HG02973 (cell line): ENCODE results near the gene ICE1.
"Not testable (repeated sequence)": the region's sequence is repeated elsewhere in the genome, so short reads cannot be mapped to it uniquely, and the experiment has no call there.

Experiments
- ATAC-seq: cut with Tn5 transposase; IDR thresholded peaks from one replicate; pipeline ENCODE4 v1.9.1; 2021; ENCODE audit warnings: moderate library complexity; ENCODE audit not compliant: unreplicated experiment

Gene ICE1

GRCh38 chr5:5432020-5432707 is 9.7 kb downstream of the ICE1 start:
- no peak for ATAC-seq

DNA sequence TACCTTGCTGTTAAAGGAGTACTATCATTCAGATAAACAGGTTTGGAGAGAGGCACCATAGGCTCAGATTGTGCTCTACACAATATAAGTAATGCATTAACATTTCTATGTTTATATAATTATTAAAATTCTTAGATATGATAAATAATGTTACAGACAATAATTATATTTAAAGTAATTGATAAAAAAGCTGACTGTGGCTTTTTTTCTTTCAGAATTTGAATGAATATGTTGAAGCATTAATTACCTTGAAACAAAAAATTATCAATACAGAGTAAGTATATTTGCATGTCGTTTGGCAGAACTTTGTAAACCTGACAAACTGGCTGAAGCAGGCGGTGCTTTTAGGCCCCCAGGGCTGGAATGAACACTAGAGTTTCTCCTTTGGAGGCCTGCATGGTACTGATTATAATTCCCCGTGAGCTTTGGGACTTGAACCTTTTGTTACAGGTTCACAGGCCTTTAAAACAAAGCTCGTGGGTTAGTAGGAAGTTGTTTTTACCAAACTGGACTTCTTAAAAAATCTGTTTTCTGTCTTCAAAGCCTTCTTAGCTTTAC is 13.8 kb downstream of the ICE1 start:
- ATAC-seq: no peak

GRCh38 chr5:5437227-5438172 is 15.0 kb downstream of the ICE1 start:
- ATAC-seq: no peak

- no peak for ATAC-seq
Measured at GRCh38 chr5:5451863-5452262, 29.4 kb downstream of the ICE1 start.

DNA sequence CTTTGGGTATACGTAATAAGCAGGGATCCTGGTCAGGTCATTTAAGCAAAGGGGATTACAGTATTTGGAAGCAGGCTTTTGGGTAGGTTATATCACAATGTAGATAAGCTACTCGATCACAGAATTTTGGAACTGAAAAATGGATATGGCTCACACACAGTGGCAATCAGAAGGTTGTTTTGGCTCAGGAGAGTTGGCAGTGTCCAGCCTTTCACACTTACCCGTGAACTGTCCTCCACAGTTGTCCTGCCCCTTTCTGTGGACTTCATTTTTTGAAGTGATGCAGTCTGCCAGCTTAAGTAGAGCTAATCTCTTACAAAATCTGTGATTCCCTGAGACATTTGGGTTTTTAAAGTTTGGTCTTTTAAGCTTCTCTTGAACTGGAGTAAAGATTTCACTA is 30.7 kb downstream of the ICE1 start:
- no peak for ATAC-seq

- ATAC-seq: no peak
Measured at GRCh38 chr5:5454391-5454790, 31.9 kb downstream of the ICE1 start.

DNA sequence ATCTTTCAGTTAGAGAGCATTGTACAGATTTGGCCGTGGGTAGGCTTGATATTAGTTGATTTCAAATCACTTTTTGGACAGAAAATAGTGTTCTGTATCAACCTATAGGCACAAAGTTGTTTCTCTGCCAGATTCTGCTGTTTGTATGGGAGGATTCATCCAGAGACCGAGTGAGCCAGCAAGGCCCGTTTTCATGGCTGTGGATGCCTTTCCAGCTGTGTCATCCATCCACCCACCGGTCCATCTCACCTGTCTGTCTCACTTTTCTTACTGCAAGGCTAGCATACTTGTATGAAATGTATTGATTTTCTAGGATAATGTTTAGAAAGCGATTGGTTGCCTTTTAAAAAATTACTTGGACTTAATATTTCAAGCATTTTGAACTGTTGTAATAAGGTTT is 34.4 kb downstream of the ICE1 start:
- ATAC-seq: no peak

DNA sequence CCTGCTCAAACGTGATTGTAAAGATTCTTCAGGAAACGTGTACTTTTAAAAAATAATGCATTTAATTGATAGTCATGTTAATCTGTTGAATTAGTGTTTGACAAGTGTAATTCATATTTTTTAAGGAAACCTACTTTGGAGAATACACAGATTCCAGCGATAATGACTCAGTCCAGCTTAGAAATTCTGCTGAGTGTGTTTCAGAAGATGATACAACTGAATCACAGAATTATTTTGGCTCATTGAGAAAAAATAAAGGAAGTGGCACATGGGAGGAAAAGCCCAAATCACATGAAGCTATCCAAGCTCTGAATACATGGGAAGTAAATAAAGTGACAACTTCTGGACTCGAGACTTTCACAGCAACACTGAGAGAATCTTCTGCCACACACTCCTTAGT is 37.8 kb downstream of the ICE1 start:
- no peak for ATAC-seq

DNA sequence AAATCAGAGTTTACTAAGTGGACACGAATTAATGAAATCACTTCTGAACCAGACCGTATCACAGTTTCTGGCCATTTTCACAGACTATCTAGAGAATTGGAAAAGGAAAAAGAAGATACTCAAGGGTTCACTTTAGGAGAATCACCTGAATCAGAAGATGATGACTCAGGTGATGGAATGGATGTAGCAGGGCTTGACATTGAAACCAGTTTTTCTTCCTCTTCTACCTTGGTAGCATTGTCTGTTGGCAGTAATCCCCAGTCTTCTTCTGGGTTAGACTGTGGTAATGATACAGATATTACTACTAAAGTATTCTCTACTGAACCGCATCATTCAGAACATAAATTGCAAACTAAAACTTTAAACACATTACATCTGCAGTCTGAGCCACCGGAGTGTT is 38.5 kb downstream of the ICE1 start:
- ATAC-seq: no peak

DNA sequence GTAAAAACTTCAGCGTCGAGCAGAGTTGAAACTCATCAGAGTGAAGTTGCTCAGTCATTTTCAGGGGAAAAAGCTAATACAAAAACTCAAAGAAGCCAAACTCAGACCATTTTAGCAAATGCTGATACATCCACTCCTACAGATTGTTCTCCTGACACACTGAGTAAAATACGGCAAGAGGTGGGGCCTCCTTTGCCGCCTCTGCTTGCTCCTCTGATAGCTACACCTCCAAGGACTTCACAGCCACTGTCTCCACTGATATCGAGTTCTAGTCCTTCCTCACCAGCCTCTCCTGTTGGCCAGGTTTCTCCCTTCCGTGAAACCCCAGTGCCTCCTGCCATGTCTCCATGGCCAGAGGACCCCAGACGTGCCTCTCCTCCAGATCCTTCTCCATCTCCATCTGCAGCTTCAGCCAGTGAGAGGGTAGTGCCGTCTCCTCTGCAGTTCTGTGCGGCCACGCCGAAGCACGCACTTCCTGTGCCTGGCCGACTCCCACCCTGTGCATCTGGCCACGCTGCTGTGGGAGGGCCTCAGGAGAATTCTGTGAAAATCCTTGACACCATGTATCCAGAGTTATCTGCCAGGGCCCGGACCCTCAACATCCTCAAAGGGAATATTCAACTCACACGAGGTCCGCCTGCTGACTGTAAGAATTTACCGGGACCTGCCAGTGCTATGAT is 41.7 kb downstream of the ICE1 start:
- ATAC-seq: no peak

DNA sequence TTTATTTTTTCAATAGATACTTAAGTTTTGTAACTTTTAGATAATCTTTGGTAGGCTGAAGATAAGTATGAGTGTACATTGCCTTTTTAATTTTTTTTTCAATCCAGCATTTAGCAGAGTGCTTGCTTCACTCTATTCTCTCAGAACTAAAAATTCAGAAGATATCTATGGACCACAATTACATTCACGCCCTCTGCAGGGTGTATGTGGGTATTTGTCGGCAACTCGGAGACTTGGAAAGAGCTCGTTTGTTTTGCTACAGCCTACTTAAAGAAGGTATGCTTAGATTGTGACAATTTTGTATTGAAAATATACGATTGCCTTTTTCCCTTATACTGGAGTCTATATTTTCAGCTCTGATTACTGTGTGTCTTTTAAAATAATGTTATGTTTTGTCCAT is 43.8 kb downstream of the ICE1 start:
- no peak for ATAC-seq

DNA sequence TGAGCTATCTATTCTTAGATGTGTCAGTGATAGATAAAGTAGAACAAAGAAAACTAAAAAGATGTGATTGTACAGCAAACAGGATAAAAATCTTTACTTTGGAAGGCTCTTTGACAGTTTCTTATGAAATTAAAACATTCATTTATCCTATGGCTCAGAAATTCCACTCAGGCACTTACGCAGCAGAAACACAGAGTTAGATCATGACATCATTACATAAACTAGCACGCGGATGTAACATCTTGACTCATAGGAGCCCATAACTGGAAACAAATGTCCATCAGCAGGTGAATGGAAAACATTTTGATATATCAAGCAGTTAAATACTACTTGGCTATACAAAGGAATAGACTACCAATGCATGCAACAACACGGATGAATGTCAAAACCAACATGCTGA is 45.3 kb downstream of the ICE1 start:
- ATAC-seq: no peak

GRCh38 chr5:5470933-5471332 is 48.5 kb downstream of the ICE1 start:
- no peak for ATAC-seq

GRCh38 chr5:5473226-5473625 is 50.7 kb downstream of the ICE1 start:
- no peak for ATAC-seq

- ATAC-seq: no peak
Measured at GRCh38 chr5:5474961-5475360, 52.5 kb downstream of the ICE1 start.

DNA sequence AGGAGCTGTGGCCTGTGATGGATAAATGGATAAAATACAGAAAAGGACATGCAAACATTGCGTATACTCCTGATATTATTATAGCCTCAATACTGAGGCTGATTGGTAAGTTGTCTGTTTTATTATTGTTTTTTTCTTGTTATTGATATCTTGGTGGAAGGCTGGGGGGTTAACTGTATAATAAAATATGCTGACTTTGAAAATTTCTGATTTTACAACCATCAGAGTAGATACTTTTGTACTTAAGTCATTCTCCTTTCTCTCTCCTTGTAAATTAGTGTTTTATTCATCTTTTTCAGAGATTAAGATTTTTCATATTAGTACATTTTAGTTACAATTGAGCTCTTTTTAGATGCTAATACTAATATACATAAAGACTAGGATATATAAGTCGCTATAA is 53.5 kb downstream of the ICE1 start:
- no peak for ATAC-seq

DNA sequence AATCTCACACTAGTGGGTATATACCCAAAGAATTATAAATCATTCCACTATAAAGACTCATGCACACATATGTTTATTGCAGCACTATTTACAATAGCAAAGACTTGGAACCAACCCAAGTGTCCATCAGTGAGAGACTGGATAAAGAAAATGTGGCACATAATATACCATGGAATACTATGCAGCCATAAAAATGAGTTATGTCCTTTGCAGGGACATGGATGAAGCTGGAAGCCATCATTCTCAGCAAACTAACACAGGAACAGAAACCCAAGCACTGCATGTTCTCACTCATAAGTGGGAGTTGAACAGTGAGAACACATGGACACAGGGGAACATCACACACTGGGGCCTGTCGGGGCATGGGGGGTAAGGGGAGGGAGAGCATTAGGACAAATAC is 57.1 kb downstream of the ICE1 start:
- not testable (repeated sequence) for ATAC-seq

DNA sequence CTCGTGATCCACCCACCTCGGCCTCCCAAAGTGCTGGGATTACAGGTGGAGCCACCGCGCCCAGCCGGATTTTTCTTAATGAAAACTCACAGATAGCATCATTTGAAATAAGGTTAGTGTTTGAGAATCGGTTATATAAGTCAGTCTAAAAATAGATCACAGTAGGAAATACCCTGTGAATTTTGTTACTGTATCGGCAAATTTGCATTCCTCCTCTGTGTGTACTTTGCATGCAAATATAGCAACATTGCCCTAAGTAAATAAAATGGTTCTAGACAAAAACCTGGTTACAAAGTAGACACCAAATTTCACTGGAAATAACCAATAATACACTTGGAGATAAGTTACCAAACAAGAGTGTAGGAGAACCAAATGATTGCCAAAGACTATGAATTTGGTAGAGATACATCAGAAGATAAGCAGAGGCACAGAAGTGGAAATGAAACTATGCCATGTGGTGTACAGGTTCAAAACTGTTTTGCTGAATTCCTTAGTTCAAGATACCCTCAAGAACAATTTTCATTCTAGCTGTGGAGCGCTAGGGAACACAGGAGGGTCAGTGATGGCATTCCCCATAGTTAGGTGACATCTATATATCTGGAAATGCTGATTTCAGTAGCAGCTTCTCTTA is 58.1 kb downstream of the ICE1 start:
- peak; percentile 65 for ATAC-seq

DNA sequence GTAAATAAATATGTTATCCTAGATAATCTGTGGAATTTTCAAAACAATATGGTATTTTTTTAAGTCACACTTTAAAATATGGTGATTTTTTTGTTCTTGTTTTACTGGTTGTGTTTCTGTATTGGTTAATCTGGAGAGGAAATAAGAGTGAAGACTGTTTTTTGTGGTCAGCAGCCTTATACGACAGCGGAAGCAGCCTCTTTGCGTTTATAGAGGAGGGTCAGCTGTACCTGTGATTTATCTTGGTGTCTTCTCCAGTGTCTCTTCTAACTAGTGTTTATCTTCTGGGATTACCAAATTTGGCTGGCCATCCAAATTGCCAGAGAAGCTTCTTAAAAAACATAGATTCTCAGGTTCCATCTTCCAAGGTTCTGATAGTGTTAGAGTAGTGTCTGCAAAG is 58.7 kb downstream of the ICE1 start:
- peak; percentile 75 for ATAC-seq

GRCh38 chr5:5481633-5482032 is 59.2 kb downstream of the ICE1 start:
- no peak for ATAC-seq

GRCh38 chr5:5483350-5483749 is 60.9 kb downstream of the ICE1 start:
- no peak for ATAC-seq
